Transverse colon (tissue), 4 donors: ENCODE data around the gene OLIG1. TPM values are rescaled to one million over a fixed set of nuclear protein-coding genes. Genes with fewer than 3 reads are reported as not detected.

Source experiments
- DNase-seq: peaks from one replicate; pipeline ENCODE4 v3.0.0-alpha.2; 2019
- H3K27ac ChIP-seq, 4 donors: fragments of 200-600 bp; sonication (generic); 2 replicates each; pipeline ENCODE4 v1.5.1; 2016 to 2018; ENCODE audit warnings: inconsistent platforms in 4 of 4
- H3K27me3 ChIP-seq: fragments of 200-600 bp; sonication (generic); 2 replicates; pipeline ENCODE4 v1.5.1; 2017; ENCODE audit warnings: inconsistent platforms
- H3K36me3 ChIP-seq, 4 donors: fragments of 200-600 bp; sonication (generic); 2 replicates each; pipeline ENCODE4 v1.5.1; 2017 to 2019; ENCODE audit warnings: inconsistent platforms in 4 of 4
- H3K4me1 ChIP-seq, 4 donors: fragments of 200-600 bp; sonication (generic); 2 replicates each; pipeline ENCODE4 v1.5.1; 2017 to 2020; ENCODE audit warnings: inconsistent platforms in 4 of 4
- H3K4me3 ChIP-seq, 4 donors: fragments of 200-600 bp; sonication (generic); 1 replicate in 1 of 4; 2 replicates in 3 of 4; pipeline versions ENCODE4 v1.5.1 to v1.6.1; 2017 to 2019; ENCODE audit warnings: inconsistent platforms in 4 of 4
- H3K9me3 ChIP-seq, 2 donors: fragments of 200-600 bp; sonication (generic); 2 replicates each; pipeline ENCODE4 v1.5.1; 2017 to 2019; ENCODE audit warnings: inconsistent platforms in 2 of 2
- EP300 ChIP-seq: sonication (generic); formaldehyde crosslinking; IDR thresholded peaks from one replicate; pipeline ENCODE4 v1.6.1; 2017; ENCODE audit warnings: antibody characterized with exemption, low read depth
- POLR2A ChIP-seq: fragments of 450-650 bp; IDR thresholded peaks from one replicate; pipeline ENCODE4 v1.6.1; 2016; ENCODE audit warnings: antibody characterized with exemption, mild to moderate bottlenecking, moderate library complexity
- POLR2AphosphoS5 ChIP-seq, 3 donors: sonication (generic); formaldehyde crosslinking; IDR thresholded peaks; one replicate each; pipeline ENCODE4 v1.6.1; 2016; ENCODE audit warnings: antibody characterized with exemption in 3 of 3
- WGBS, 2 donors: methylation state at CpG; one replicate each; pipeline ENCODE4 v1.1.5; 2018; ENCODE audit warnings: low coverage in 1 of 2; 5-methylcytosine and 5-hydroxymethylcytosine counted together
- in situ Hi-C, 4 donors: fragments of 200-750 bp; cut with MboI; loops; one replicate each; pipeline versions ENCODE4 v1.15.0 to v1.15.1; 2017; ENCODE audit warnings: low sequenced_read_pairs in 3 of 4, low pct_ligation_motif_present in 1 of 4, low pct_unique_long_range_greater_than_20kb in 1 of 4
- intact Hi-C: fragments of 100-400 bp; cut with DNase I; formaldehyde crosslinking; loops from one replicate; pipeline ENCODE4 v1.15.1; 2023; ENCODE audit warnings: low total_unique reads
- total RNA-seq, 4 donors: library from RNA; depleted of rRNA; stranded (reverse); fragments of >200 nt; gene quantifications; one replicate each; pipeline ENCODE4 v1.1.0, GENCODE V29; 2016
- TF ChIP-seq, protein P1 (sequence below), 5 experiments: fragments of 200-600 bp in 3 of 5; fragments of 450-650 bp in 2 of 5; sonication (generic) in 3 of 5; IDR thresholded peaks; 1 replicate in 2 of 5; 2 replicates in 3 of 5; pipeline ENCODE4 v1.5.1; 2016 to 2017; ENCODE audit warnings: antibody characterized with exemption in 5 of 5, inconsistent platforms in 3 of 5, mild to moderate bottlenecking in 2 of 5, moderate library complexity in 1 of 5

The OLIG1 gene
- total RNA-seq, 4 donors from 2014 or later = not detected

DNA sequence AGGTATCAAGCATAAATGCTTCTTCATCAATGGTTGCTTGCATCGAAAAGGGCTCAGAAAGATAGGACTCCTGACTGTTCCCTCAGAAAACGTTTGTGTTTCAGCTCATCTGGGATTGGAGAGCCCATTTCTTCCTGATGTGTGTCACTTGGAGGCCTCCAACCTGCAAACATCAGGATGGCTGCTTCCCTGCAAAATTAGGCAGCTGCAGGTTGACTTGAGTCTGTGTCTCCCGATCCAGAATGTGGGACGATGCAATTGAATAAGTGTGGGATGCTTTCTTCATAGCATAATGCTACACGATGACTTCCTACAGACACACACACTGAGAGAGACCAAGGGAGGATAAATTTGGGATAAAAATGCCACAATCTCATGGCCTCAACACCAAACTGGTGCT is 42.2 kb downstream of the OLIG1 start:
- H3K9me3 ChIP-seq = no peaks in the 10 kb centered on the region
- in situ Hi-C loops (no loop called here), intact Hi-C loops (no loop called here)
- TF ChIP-seq POLR2AphosphoS5 (IDR thresholded peaks at IDR 0.05) (no peak), EP300 (no peak), POLR2A (no peak)
- TF ChIP-seq, protein P1, sequence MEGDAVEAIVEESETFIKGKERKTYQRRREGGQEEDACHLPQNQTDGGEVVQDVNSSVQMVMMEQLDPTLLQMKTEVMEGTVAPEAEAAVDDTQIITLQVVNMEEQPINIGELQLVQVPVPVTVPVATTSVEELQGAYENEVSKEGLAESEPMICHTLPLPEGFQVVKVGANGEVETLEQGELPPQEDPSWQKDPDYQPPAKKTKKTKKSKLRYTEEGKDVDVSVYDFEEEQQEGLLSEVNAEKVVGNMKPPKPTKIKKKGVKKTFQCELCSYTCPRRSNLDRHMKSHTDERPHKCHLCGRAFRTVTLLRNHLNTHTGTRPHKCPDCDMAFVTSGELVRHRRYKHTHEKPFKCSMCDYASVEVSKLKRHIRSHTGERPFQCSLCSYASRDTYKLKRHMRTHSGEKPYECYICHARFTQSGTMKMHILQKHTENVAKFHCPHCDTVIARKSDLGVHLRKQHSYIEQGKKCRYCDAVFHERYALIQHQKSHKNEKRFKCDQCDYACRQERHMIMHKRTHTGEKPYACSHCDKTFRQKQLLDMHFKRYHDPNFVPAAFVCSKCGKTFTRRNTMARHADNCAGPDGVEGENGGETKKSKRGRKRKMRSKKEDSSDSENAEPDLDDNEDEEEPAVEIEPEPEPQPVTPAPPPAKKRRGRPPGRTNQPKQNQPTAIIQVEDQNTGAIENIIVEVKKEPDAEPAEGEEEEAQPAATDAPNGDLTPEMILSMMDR (IDR thresholded peaks at IDR 0.05) = no peak
- DNase-seq = no peak
- peaks cover 67% of the 10 kb centered on the region for H3K27me3 ChIP-seq
- H3K4me3 ChIP-seq = no peak overlapping the region
- WGBS, 2 donors = 50% methylated on average over 5 of the region's 5 CpGs
- no peaks in the 10 kb centered on the region for H3K36me3 ChIP-seq
- peaks cover 0 to 6% (median 2%) of the 10 kb centered on the region in 4 donors for H3K4me1 ChIP-seq
- no peak overlapping the region for H3K27ac ChIP-seq

DNA sequence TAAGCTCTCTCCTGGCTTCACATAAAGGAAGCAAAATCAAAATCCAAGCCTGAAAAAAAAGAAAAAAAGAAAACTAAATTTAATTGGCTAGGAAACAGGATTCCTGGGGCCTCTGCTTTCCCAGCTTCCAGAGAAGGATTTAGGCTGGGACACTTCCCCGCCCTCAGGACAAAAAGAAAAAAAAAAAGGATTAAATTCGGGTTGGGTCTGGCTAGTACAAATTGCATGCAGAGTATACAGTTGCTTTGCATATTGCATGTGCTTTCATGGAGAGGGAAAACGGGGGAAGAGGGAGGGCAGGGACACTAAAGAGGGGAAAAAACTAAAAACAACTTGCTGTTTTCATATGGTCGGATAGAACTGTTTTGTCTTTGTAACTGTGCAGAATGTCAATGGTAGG is 42.7 kb downstream of the OLIG1 start:
- Histone ChIP-seq H3K27ac (no peak overlapping the region), H3K36me3 (no peaks in the 10 kb centered on the region), H3K9me3 (no peaks in the 10 kb centered on the region), H3K4me3 (no peak overlapping the region), H3K27me3 (peaks cover 62% of the 10 kb centered on the region), H3K4me1 (peaks cover 0 to 6% (median 2%) of the 10 kb centered on the region in 4 donors)
- in situ Hi-C loops = no loop called here
- intact Hi-C loops = no loop called here
- no peak for DNase-seq
- no peak for TF ChIP-seq EP300
- TF ChIP-seq, protein P1 (IDR thresholded peaks at IDR 0.05) = no peak
- no peak for TF ChIP-seq POLR2A
- WGBS, 2 donors = 33 to 49% methylated on average over 3 to 4 of the region's 4 CpGs

DNA sequence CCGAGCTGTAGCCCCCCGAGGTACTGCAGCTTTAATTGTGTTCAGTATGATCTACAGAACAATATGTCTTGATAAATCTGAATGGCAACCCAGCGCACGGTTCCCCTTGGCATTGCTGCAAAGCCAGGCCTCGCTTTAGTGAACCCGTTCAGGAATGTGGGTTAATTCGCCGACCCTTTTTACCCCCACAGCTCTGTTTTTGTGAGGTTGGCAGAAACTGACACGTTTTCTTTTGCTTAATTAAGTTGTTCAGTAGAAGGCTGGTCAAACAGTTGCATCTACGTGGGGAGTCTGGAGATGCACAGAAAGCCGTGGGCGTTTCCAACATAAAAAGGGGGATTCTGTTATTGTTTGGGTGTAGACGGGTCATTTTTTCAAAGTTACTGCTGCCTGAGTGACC is 43.2 kb downstream of the OLIG1 start:
- no peak overlapping the region for H3K27ac ChIP-seq
- H3K27me3 ChIP-seq = peaks cover 58% of the 10 kb centered on the region
- TF ChIP-seq POLR2A = no peak
- no peak for TF ChIP-seq EP300
- TF ChIP-seq, protein P1 (IDR thresholded peaks at IDR 0.05) = no peak
- no peak for TF ChIP-seq POLR2AphosphoS5 (IDR thresholded peaks at IDR 0.05)
- intact Hi-C loops = no loop called here
- H3K4me3 ChIP-seq = no peak overlapping the region
- H3K4me1 ChIP-seq = peaks cover 0 to 6% (median 2%) of the 10 kb centered on the region in 4 donors
- DNase-seq = no peak
- 50 to 68% methylated on average over 3 to 13 of the region's 13 CpGs for WGBS, 2 donors
- H3K36me3 ChIP-seq = no peaks in the 10 kb centered on the region
- in situ Hi-C loops = no loop called here
- no peaks in the 10 kb centered on the region for H3K9me3 ChIP-seq

DNA sequence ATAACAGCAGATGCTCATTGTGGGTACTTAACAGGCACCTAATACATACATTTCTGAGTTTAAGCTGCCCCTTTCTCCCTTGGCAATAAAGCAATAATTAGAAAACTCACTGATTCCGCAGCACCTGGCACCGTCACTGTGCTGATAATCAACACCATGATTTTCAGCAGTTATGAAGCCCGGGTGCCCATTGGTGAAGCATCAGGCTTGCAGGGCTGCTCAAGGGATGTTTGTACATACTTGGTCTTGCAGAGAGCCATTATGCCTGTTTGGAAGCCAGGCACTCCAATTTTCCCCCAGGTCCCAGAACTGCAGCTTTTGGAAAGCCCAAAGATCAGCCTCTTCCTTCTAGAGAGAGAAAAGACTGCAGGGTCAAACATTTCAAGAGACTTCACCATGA is 44.3 kb downstream of the OLIG1 start:
- intact Hi-C loops (no loop called here), in situ Hi-C loops (no loop called here)
- no peak for TF ChIP-seq EP300
- no peak for TF ChIP-seq POLR2A
- TF ChIP-seq, protein P1 (IDR thresholded peaks at IDR 0.05) = no peak
- no peak for TF ChIP-seq POLR2AphosphoS5 (IDR thresholded peaks at IDR 0.05)
- H3K27ac ChIP-seq = no peak overlapping the region
- H3K36me3 ChIP-seq = no peaks in the 10 kb centered on the region
- WGBS, 2 donors = 92% methylated on average over 3 of the region's 3 CpGs; no CpG with 5 or more reads in 1 of the 2 donors
- peaks cover 58% of the 10 kb centered on the region for H3K27me3 ChIP-seq
- DNase-seq = no peak
- H3K4me1 ChIP-seq = peaks cover 0 to 6% (median 2%) of the 10 kb centered on the region in 4 donors
- H3K4me3 ChIP-seq = no peak overlapping the region
- H3K9me3 ChIP-seq = no peaks in the 10 kb centered on the region
